NT2/D1 (cell line): ENCODE results near the gene POLR1B.
"Not testable (repeated sequence)": the region's sequence is repeated elsewhere in the genome, so short reads cannot be mapped to it uniquely, and the experiment has no call there.

ENCODE experiments used
- DNase-seq: peaks from one replicate; pipeline ENCODE4 v3.0.0-alpha.2; 2011; ENCODE audit warnings: low read depth, low spot score
- H3K27me3 ChIP-seq: 2 replicates; pipeline ENCODE4 v1.6.0; 2011; ENCODE audit warnings: mild to moderate bottlenecking; ENCODE audit not compliant: insufficient read length, insufficient read depth
- H3K36me3 ChIP-seq: 2 replicates; pipeline ENCODE4 v1.6.1; 2011; ENCODE audit warnings: mild to moderate bottlenecking, low read length, mixed read lengths; ENCODE audit not compliant: insufficient read depth, insufficient read length
- H3K4me1 ChIP-seq: 2 replicates; pipeline ENCODE4 v1.5.1; 2011; ENCODE audit not compliant: insufficient read depth, insufficient read length
- H3K4me3 ChIP-seq: 2 replicates; pipeline ENCODE4 v1.5.1; 2011; ENCODE audit warnings: low read depth; ENCODE audit not compliant: insufficient read length
- H3K9ac ChIP-seq: 2 replicates; pipeline ENCODE4 v1.6.0; 2011; ENCODE audit warnings: low read depth; ENCODE audit not compliant: insufficient read length
- H3K9me3 ChIP-seq: 2 replicates; pipeline ENCODE4 v1.5.1; 2011; ENCODE audit warnings: mild to moderate bottlenecking, low read length; ENCODE audit not compliant: insufficient read depth
- SUZ12 ChIP-seq: IDR thresholded peaks from 2 replicates; pipeline ENCODE4 v1.6.1; 2011; ENCODE audit not compliant: insufficient read length, insufficient read depth; ENCODE audit errors: extremely low read depth
- YY1 ChIP-seq: IDR thresholded peaks from 2 replicates; pipeline ENCODE4 v1.6.1; 2011; ENCODE audit not compliant: insufficient read length, insufficient read depth
- ZNF274 ChIP-seq: IDR thresholded peaks from 2 replicates; pipeline ENCODE4 v1.6.1; 2011; ENCODE audit warnings: mild to moderate bottlenecking, low read depth, low read length

Gene POLR1B

GRCh38 chr2:112548980-112549379 is 6.7 kb downstream of the POLR1B start:
- H3K27me3 ChIP-seq, result no peaks in the 10 kb centered on the region
- peaks cover 80% of the 10 kb centered on the region for H3K36me3 ChIP-seq
- H3K4me1 ChIP-seq, result no peaks in the 10 kb centered on the region
- DNase-seq, result no peak
- TF ChIP-seq ZNF274, result no peak
- TF ChIP-seq SUZ12, result no peak
- no peak for TF ChIP-seq YY1
- H3K9me3 ChIP-seq, result no peaks in the 10 kb centered on the region
- H3K4me3 ChIP-seq, result no peak overlapping the region
- H3K9ac ChIP-seq, result no peak overlapping the region

DNA sequence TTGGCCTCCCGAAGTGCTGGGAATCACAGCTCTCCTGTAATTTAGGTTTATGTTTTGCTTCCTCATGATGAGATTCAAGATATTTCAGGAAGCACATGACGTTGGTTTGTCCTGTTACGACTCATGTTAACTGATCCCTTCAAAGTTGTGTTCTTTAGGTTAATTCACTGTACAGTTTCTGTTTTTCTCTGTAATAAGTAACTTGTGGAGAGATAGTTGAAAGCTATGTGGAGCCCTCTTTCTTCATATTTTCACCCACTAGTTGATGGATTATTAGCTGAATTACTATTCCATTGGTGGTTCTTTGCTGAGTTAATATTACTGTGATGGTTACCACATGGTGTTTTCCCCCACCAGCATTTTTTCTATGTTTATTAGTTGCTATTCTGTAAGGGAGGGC is 23.8 kb downstream of the POLR1B start:
- Histone ChIP-seq H3K36me3 (peaks cover 86% of the 10 kb centered on the region), H3K9ac (no peak overlapping the region), H3K9me3 (no peaks in the 10 kb centered on the region), H3K4me3 (no peak overlapping the region), H3K4me1 (no peaks in the 10 kb centered on the region), H3K27me3 (no peaks in the 10 kb centered on the region)
- no peak for DNase-seq
- TF ChIP-seq ZNF274 (no peak), YY1 (no peak), SUZ12 (no peak)

DNA sequence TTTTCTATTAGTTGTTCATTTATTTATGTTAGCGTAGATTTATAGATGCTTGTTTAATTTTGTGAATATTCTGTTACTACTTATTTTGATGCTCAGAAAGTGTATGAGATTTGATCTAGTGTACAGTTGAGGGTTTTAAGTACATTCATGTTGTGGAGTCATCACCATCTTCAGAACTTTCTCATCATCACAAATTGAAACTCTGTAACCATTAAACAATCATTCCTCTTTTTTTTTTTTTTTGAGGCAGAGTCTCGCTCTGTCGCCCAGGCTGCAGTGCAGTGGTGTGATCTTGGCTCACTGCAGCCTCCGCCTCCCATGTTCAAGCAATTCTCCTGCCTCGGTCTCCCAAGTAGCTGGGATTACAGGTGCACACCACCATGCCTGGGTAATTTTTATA is 24.2 kb downstream of the POLR1B start:
- H3K9ac ChIP-seq, H3K27me3 ChIP-seq, H3K4me1 ChIP-seq, H3K4me3 ChIP-seq, H3K9me3 ChIP-seq, DNase-seq: not testable (repeated sequence)
- peaks cover 86% of the 10 kb centered on the region for H3K36me3 ChIP-seq

DNA sequence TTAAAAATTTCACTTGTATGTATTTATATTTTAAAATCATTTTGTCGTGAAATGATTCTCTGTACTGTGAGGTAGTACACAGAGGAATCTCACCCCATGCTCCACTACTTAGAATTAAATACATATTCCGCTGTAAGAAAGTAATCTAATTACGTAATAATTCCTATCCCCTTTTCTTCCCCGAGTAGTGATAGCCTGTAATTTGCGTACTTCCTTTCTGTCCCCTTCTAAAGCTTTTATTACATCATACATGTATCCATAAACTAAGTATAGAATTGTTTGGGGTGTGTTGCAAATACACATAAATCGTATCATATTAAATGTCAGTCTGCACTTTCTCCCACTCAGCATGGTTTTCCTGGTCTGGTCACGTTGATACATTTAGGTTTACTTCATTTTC is 29.7 kb downstream of the POLR1B start:
- Histone ChIP-seq H3K27me3 (no peaks in the 10 kb centered on the region), H3K36me3 (peaks cover 90% of the 10 kb centered on the region), H3K9me3 (no peaks in the 10 kb centered on the region), H3K4me3 (no peak overlapping the region), H3K4me1 (no peaks in the 10 kb centered on the region), H3K9ac (no peak overlapping the region)
- no peak for DNase-seq
- TF ChIP-seq YY1 (no peak), SUZ12 (no peak), ZNF274 (no peak)

DNA sequence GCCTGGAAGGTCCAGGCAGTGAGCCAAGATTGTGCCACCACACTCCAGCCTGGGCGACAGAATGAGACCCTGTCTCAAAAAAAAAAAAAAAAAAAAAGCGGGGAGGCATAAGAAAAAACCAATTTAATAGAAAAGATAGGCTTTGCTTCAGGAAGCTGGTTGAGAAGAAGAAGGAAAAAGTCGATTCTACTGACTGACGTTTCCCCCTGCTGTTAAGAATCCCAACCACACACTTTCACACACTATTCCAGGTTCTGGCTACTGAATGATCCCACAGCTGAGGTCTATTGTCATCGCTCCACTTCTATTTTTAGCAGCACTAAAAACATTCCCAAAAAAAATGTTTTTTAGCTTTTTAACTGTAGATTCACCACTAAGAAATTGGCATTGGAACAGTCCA is 35.5 kb downstream of the POLR1B start:
- Histone ChIP-seq H3K27me3 (no peaks in the 10 kb centered on the region), H3K9ac (no peak overlapping the region), H3K36me3 (peaks cover 38% of the 10 kb centered on the region), H3K4me3 (no peak overlapping the region), H3K9me3 (no peaks in the 10 kb centered on the region), H3K4me1 (no peaks in the 10 kb centered on the region)
- no peak for DNase-seq
- TF ChIP-seq ZNF274, result no peak

DNA sequence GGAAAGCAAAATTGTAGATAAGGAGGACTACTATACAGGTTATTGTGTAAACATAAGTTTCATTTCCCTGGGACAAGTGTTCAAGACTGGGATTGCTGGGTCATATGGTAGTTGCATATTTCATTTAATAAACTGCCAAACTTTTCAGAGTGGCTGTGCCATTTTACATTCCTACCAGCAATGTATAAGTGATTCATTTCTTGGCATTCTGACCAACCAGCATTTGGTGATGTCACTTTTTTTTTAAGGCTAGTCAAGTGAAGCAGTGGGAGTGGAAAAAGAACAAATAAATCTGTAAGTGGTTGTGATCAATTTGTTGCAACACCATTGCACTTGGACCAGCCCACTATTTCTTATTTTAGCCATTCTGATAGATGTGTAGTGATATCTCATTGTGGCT is 37.0 kb downstream of the POLR1B start:
- TF ChIP-seq SUZ12, result no peak
- no peak for TF ChIP-seq ZNF274
- TF ChIP-seq YY1, result no peak
- Histone ChIP-seq H3K36me3 (peaks cover 24% of the 10 kb centered on the region), H3K4me1 (no peaks in the 10 kb centered on the region), H3K9ac (no peak overlapping the region), H3K27me3 (no peaks in the 10 kb centered on the region), H3K9me3 (no peaks in the 10 kb centered on the region), H3K4me3 (no peak overlapping the region)
- DNase-seq, result no peak

DNA sequence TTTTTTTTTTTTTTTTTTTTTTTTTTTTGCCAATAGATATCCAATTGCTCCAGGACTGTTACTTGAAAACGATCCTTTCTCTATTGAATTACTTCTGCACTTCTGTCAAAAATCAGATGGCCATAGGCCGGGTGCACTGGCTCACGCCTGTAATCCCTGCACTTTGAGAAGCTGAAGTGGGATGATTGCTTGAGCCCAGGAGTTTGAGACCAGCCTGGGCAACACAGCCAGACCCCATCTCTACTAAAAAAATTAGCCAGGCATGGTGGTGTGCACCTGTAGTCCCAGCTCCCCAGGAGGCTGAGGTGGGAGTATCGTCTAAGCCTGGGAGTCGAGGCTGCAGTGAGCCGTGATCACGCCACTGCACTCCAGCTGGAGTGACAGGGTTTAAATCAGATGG is 37.8 kb downstream of the POLR1B start:
- Histone ChIP-seq H3K9ac (no peak overlapping the region), H3K27me3 (no peaks in the 10 kb centered on the region), H3K36me3 (peaks cover 16% of the 10 kb centered on the region), H3K4me1 (no peaks in the 10 kb centered on the region), H3K4me3 (no peak overlapping the region), H3K9me3 (no peaks in the 10 kb centered on the region)
- no peak for DNase-seq
- TF ChIP-seq ZNF274 (no peak), YY1 (no peak), SUZ12 (no peak)

DNA sequence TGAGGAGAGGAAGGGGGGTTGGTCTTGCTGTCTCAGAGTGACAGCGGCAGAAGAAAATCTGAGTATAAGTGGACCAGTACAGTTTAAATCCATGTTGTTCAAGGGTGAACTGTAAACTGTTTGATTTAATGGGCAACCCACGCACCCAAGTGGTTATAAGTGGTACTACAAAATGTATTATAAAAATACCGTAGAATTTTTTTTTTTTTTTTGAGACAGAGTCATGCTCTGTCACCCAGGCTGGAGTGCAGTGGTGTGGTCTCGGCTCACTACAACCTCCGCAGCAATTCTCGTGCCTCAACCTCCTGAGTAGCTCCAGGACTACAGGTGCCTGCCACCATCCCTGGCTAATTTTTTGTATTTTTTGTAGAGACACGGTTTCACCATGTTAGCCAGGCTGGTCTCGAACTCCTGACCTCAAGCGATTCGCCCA is 40.1 kb downstream of the POLR1B start:
- H3K9me3 ChIP-seq, result no peaks in the 10 kb centered on the region
- peaks cover 14% of the 10 kb centered on the region for H3K36me3 ChIP-seq
- no peak overlapping the region for H3K9ac ChIP-seq
- H3K4me1 ChIP-seq, result no peaks in the 10 kb centered on the region
- TF ChIP-seq YY1, result no peak
- TF ChIP-seq ZNF274, result no peak
- no peak for TF ChIP-seq SUZ12
- no peak for DNase-seq
- H3K4me3 ChIP-seq, result no peak overlapping the region
- no peaks in the 10 kb centered on the region for H3K27me3 ChIP-seq
